Esophagus squamous epithelium (tissue), 4 donors: ENCODE measurements around the gene CAPZA2.

Experiments
- POLR2A ChIP-seq, 4 donors: fragments of 450-650 bp; IDR thresholded peaks; one replicate each; pipeline ENCODE4 v1.6.1; 2017; ENCODE audit warnings: antibody characterized with exemption in 4 of 4, mild to moderate bottlenecking in 4 of 4, moderate library complexity in 3 of 4
- TF ChIP-seq, protein P1 (sequence below), 6 experiments: fragments of 450-650 bp in 4 of 6; fragments of 200-600 bp in 2 of 6; sonication (generic) in 2 of 6; IDR thresholded peaks; one replicate each; pipeline ENCODE4 v1.5.1; 2016 to 2019; ENCODE audit warnings: antibody characterized with exemption in 6 of 6, mild to moderate bottlenecking in 4 of 6, moderate library complexity in 4 of 6

GRCh38 chr7:116851671-116852070 is 10.7 kb upstream of the CAPZA2 start:
- TF ChIP-seq POLR2A (IDR thresholded peaks at IDR 0.05): no peak
- TF ChIP-seq, protein P1, sequence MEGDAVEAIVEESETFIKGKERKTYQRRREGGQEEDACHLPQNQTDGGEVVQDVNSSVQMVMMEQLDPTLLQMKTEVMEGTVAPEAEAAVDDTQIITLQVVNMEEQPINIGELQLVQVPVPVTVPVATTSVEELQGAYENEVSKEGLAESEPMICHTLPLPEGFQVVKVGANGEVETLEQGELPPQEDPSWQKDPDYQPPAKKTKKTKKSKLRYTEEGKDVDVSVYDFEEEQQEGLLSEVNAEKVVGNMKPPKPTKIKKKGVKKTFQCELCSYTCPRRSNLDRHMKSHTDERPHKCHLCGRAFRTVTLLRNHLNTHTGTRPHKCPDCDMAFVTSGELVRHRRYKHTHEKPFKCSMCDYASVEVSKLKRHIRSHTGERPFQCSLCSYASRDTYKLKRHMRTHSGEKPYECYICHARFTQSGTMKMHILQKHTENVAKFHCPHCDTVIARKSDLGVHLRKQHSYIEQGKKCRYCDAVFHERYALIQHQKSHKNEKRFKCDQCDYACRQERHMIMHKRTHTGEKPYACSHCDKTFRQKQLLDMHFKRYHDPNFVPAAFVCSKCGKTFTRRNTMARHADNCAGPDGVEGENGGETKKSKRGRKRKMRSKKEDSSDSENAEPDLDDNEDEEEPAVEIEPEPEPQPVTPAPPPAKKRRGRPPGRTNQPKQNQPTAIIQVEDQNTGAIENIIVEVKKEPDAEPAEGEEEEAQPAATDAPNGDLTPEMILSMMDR (IDR thresholded peaks at IDR 0.05): no peak
